ENCODE results near the gene TMC7. TPM values are rescaled to one million over a fixed set of nuclear protein-coding genes. Genes with fewer than 3 reads are reported as not detected.
A peak's percentile ranks its signal among the peaks of the same experiment; 100 is the strongest.

TMC7 gene
- total RNA-seq, 1 donor from 2014 or later = 6.7 TPM

DNA sequence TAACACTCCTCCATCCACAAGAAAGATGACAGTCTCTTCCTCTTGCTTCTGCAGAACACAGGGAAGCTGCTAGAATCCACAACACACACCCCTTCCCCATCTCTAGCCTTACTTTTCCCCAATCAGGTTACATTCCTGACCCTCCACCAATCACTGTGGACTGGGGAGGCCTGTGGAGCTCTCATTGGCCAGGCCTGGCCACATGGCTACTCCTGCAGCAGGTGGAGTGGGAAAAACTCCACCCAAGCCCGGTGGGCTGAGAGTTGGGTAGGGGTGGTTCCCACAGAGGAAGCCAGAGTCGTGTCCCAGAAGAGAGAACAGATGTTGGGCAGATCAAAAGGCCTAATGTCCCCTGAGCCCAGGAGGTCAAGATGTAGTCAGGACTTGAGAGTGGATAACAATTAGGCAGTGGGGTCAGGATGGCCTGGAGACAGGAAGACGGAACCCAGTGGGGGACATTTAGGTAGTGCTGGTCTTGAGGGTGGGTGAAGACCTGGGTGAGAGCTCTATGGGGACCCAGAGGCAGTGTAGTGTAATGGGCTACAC, 105.7 kb downstream of the TMC7 start:
- Histone ChIP-seq H3K36me3 (ENCODE audit: insufficient read depth, low read length) (no peaks in the 10 kb centered on the region), H4K20me1 (ENCODE audit: insufficient read depth, low read length) (no peaks in the 10 kb centered on the region), H3K4me1 (ENCODE audit: insufficient read depth, low read length) (peaks cover 10% of the 10 kb centered on the region), H2AFZ (ENCODE audit: low read depth, low read length) (no peak overlapping the region), H3K4me2 (ENCODE audit: low read length) (no peak overlapping the region), H3K27me3 (ENCODE audit: insufficient read depth, low read length) (no peaks in the 10 kb centered on the region), H3K27ac (ENCODE audit: low read depth, low read length) (no peak overlapping the region), H3K9ac (ENCODE audit: low read length) (no peak overlapping the region), H3K4me3 (ENCODE audit: insufficient read depth, low read depth, low read length) (no peak overlapping the region), H3K9me3 (ENCODE audit: insufficient read depth, low read depth, low read length) (no peaks in the 10 kb centered on the region), H3K79me2 (ENCODE audit: insufficient read depth, low read length) (no peaks in the 10 kb centered on the region)
- Mint-ChIP-seq H3K4me3 (ENCODE audit: unreplicated experiment) (no peak overlapping the region), H3K27me3 (ENCODE audit: low read depth, unreplicated experiment) (peaks cover 3% of the 10 kb centered on the region), H3K36me3 (ENCODE audit: low read depth, unreplicated experiment) (peaks cover 1% of the 10 kb centered on the region), H3K4me1 (ENCODE audit: low read depth, unreplicated experiment) (no peaks in the 10 kb centered on the region), H3K9me3 (ENCODE audit: unreplicated experiment) (no peaks in the 10 kb centered on the region), H3K27ac (ENCODE audit: unreplicated experiment) (no peak overlapping the region)
- FAIRE-seq = no peak
- no peak for DNase-seq (ENCODE audit: low read depth)
- TF ChIP-seq, protein P1, sequence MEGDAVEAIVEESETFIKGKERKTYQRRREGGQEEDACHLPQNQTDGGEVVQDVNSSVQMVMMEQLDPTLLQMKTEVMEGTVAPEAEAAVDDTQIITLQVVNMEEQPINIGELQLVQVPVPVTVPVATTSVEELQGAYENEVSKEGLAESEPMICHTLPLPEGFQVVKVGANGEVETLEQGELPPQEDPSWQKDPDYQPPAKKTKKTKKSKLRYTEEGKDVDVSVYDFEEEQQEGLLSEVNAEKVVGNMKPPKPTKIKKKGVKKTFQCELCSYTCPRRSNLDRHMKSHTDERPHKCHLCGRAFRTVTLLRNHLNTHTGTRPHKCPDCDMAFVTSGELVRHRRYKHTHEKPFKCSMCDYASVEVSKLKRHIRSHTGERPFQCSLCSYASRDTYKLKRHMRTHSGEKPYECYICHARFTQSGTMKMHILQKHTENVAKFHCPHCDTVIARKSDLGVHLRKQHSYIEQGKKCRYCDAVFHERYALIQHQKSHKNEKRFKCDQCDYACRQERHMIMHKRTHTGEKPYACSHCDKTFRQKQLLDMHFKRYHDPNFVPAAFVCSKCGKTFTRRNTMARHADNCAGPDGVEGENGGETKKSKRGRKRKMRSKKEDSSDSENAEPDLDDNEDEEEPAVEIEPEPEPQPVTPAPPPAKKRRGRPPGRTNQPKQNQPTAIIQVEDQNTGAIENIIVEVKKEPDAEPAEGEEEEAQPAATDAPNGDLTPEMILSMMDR (IDR thresholded peaks at IDR 0.05; ENCODE audit: insufficient read depth, low read depth, low read length) = no peak
- no peak for TF ChIP-seq EZH2 (IDR thresholded peaks at IDR 0.05; ENCODE audit: insufficient read depth, low read length)

DNA sequence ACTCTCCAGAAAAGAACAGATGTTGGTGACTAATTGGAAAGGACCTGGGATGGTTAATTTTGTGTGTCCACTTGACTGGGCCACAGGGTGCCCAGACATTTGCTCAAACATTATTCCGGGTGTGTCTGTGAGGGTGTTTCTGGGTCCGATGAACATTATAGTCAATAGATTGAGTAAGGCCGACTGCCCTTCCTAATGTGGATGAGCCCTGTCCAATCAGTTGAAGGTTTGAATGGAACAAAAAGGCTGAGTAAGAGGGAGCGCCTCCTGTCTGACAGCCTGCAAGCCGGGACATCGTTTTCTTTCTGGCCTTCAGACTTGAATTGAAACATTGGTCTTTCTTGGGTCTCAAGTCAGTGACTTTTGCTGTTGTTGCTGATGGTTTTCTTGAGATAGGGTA, 107.2 kb downstream of the TMC7 start:
- TF ChIP-seq, protein P1 (IDR thresholded peaks at IDR 0.05; ENCODE audit: insufficient read depth, low read depth, low read length) = no peak
- TF ChIP-seq EZH2 (IDR thresholded peaks at IDR 0.05; ENCODE audit: insufficient read depth, low read length) = no peak
- peaks cover 2% of the 10 kb centered on the region for H3K9me3 Mint-ChIP-seq (ENCODE audit: unreplicated experiment)
- no peak for FAIRE-seq
- no peak for DNase-seq (ENCODE audit: low read depth)
- no peak overlapping the region for H2AFZ ChIP-seq (ENCODE audit: low read depth, low read length)
- H3K4me2 ChIP-seq (ENCODE audit: low read length) = no peak overlapping the region
- H3K79me2 ChIP-seq (ENCODE audit: insufficient read depth, low read length) = no peaks in the 10 kb centered on the region
- H3K4me3 Mint-ChIP-seq (ENCODE audit: unreplicated experiment) = no peak overlapping the region
- H3K9ac ChIP-seq (ENCODE audit: low read length) = no peak overlapping the region
- no peak overlapping the region for H3K27ac Mint-ChIP-seq (ENCODE audit: unreplicated experiment)
- no peaks in the 10 kb centered on the region for H3K36me3 ChIP-seq (ENCODE audit: insufficient read depth, low read length)
- no peaks in the 10 kb centered on the region for H3K9me3 ChIP-seq (ENCODE audit: insufficient read depth, low read depth, low read length)
- H3K4me1 Mint-ChIP-seq (ENCODE audit: low read depth, unreplicated experiment) = no peaks in the 10 kb centered on the region
- H3K27ac ChIP-seq (ENCODE audit: low read depth, low read length) = no peak overlapping the region
- H4K20me1 ChIP-seq (ENCODE audit: insufficient read depth, low read length) = no peaks in the 10 kb centered on the region
- peaks cover 10% of the 10 kb centered on the region for H3K4me1 ChIP-seq (ENCODE audit: insufficient read depth, low read length)
- H3K27me3 Mint-ChIP-seq (ENCODE audit: low read depth, unreplicated experiment) = no peaks in the 10 kb centered on the region
- H3K4me3 ChIP-seq (ENCODE audit: insufficient read depth, low read depth, low read length) = no peak overlapping the region
- no peaks in the 10 kb centered on the region for H3K27me3 ChIP-seq (ENCODE audit: insufficient read depth, low read length)
- H3K36me3 Mint-ChIP-seq (ENCODE audit: low read depth, unreplicated experiment) = peaks cover 1% of the 10 kb centered on the region

DNA sequence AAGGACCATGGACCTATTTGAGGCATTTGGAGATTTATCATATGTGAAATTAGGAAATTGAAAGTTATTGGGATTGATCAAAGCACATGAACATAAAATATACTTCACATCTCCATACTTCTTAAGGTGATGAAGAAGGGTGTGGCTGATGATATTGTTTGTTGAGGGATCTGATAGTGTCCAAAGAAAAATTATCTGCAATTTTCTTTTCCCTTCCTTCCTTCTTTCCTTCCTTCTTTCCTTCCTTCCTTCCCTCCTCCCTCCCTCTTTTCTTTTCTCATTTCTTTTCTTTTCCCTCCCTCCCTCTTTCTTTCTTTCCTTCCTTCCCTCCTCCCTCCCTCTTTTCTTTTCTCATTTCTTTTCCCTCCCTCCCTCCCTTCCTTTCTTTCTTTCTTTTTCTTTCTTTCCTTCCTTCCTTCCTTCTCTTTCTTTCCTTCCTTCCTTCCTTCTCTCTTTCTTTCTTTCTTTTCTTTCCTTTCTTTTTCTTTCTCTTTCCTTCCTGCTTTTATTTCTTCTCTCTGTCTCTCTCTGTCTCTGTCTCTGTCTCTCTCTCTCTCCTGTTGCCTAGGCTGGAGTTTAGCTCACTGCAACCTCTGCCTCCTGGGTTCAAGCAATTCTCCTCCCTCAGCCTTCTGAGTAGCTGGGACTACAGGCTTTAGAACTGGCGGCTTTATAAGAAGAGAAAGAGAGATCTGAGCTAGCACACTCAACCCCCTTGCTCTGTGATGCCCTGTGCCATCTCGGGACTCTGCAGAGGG, 109.1 kb downstream of the TMC7 start:
- no peak overlapping the region for H3K9ac ChIP-seq (ENCODE audit: low read length)
- H3K9me3 ChIP-seq (ENCODE audit: insufficient read depth, low read depth, low read length) = no peaks in the 10 kb centered on the region
- peaks cover 10% of the 10 kb centered on the region for H3K4me1 ChIP-seq (ENCODE audit: insufficient read depth, low read length)
- H3K36me3 Mint-ChIP-seq (ENCODE audit: low read depth, unreplicated experiment) = peaks cover 1% of the 10 kb centered on the region
- H3K4me2 ChIP-seq (ENCODE audit: low read length) = peak overlapping the region; percentile 36
- no peak for FAIRE-seq
- no peaks in the 10 kb centered on the region for H3K36me3 ChIP-seq (ENCODE audit: insufficient read depth, low read length)
- no peaks in the 10 kb centered on the region for H3K27me3 Mint-ChIP-seq (ENCODE audit: low read depth, unreplicated experiment)
- H3K4me3 Mint-ChIP-seq (ENCODE audit: unreplicated experiment) = no peak overlapping the region
- H3K27ac ChIP-seq (ENCODE audit: low read depth, low read length) = peak overlapping the region; percentile 34
- TF ChIP-seq, protein P1 (IDR thresholded peaks at IDR 0.05; ENCODE audit: insufficient read depth, low read depth, low read length) = no peak
- no peak for TF ChIP-seq EZH2 (IDR thresholded peaks at IDR 0.05; ENCODE audit: insufficient read depth, low read length)
- H3K79me2 ChIP-seq (ENCODE audit: insufficient read depth, low read length) = no peaks in the 10 kb centered on the region
- no peaks in the 10 kb centered on the region for H3K27me3 ChIP-seq (ENCODE audit: insufficient read depth, low read length)
- peaks cover 5% of the 10 kb centered on the region for H3K9me3 Mint-ChIP-seq (ENCODE audit: unreplicated experiment)
- no peak for DNase-seq (ENCODE audit: low read depth)
- no peak overlapping the region for H3K27ac Mint-ChIP-seq (ENCODE audit: unreplicated experiment)
- peak overlapping the region; percentile 14 for H3K4me3 ChIP-seq (ENCODE audit: insufficient read depth, low read depth, low read length)
- no peaks in the 10 kb centered on the region for H4K20me1 ChIP-seq (ENCODE audit: insufficient read depth, low read length)
- H3K4me1 Mint-ChIP-seq (ENCODE audit: low read depth, unreplicated experiment) = no peaks in the 10 kb centered on the region
- no peak overlapping the region for H2AFZ ChIP-seq (ENCODE audit: low read depth, low read length)
